Spleen (tissue), 7 donors: ENCODE data around the gene ZSWIM6.

Source experiments
- POLR2A ChIP-seq, 3 donors: fragments of 450-650 bp; IDR thresholded peaks; one replicate each; pipeline ENCODE4 v1.5.1; 2017; ENCODE audit warnings: antibody characterized with exemption in 3 of 3, mild to moderate bottlenecking in 1 of 3
- POLR2AphosphoS5 ChIP-seq, 3 donors: sonication (generic); formaldehyde crosslinking; IDR thresholded peaks; one replicate each; pipeline ENCODE4 v1.5.1; 2017; ENCODE audit warnings: antibody characterized with exemption in 3 of 3
- TF ChIP-seq, protein P1 (sequence below), 11 experiments: fragments of 200-600 bp in 7 of 11; fragments of 450-650 bp in 4 of 11; sonication (generic) in 4 of 11; IDR thresholded peaks in 8 of 11; conservative IDR thresholded peaks in 3 of 11; 1 replicate in 7 of 11; 2 replicates in 4 of 11; pipeline versions ENCODE4 v1.4.0 to v1.8.0; 2016 to 2021; ENCODE audit warnings: antibody characterized with exemption in 11 of 11, inconsistent platforms in 4 of 11, mild to moderate bottlenecking in 1 of 11
- donor health status: DM: no; HTN: no; CAD: no; lungs with moderate emphysema.
- donor health status: DM: no; HTN: no; CAD: no.
- donor health status: DM: no; HTN: no; CAD: no.

DNA sequence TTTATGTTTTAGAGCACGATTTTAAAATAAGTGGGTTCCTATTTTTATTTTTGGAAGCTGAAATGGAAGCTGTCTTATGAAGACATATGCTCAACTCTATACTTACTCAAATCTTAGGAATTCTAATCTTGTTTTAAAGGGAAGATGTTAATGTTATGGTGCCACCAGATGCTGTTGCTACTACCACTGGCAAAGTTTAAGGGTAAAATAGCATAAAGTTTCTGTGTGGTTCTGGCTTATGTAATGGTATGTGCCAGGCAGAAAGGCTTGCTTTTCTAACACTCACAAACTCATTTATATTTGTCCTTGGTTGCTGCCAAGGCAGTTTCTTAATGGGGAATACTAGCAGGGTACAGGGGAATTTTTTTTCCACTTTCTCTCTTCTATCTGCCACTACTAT lies 204.9 kb downstream of the ZSWIM6 start:
- TF ChIP-seq, protein P1, sequence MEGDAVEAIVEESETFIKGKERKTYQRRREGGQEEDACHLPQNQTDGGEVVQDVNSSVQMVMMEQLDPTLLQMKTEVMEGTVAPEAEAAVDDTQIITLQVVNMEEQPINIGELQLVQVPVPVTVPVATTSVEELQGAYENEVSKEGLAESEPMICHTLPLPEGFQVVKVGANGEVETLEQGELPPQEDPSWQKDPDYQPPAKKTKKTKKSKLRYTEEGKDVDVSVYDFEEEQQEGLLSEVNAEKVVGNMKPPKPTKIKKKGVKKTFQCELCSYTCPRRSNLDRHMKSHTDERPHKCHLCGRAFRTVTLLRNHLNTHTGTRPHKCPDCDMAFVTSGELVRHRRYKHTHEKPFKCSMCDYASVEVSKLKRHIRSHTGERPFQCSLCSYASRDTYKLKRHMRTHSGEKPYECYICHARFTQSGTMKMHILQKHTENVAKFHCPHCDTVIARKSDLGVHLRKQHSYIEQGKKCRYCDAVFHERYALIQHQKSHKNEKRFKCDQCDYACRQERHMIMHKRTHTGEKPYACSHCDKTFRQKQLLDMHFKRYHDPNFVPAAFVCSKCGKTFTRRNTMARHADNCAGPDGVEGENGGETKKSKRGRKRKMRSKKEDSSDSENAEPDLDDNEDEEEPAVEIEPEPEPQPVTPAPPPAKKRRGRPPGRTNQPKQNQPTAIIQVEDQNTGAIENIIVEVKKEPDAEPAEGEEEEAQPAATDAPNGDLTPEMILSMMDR (IDR thresholded peaks at IDR 0.05 in 8 of 11, conservative IDR thresholded peaks at IDR 0.05 in 3 of 11), result no peak
- TF ChIP-seq POLR2A (IDR thresholded peaks at IDR 0.05), result no peak
- no peak for TF ChIP-seq POLR2AphosphoS5 (IDR thresholded peaks at IDR 0.05)
